ENCODE data around the gene LOXHD1.

DNA sequence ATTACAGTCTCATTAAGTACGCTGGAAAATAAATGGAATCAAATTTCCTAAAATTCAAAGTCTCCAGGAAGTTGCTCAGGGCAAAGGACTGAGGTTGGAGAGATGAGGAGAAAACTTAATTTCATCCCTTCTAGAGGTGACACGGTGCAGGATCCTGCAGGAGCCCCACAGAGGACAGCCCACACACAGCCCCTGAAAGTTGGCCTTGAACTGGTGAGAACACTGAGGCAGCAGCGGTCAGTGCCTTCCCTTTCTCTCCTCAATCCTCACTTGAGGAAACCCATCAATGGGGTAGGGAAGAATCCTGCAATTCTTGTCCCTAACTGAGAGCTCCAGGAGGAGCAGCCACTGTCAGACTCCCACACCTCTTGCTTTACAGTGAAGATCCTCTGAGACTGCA is 37.5 kb downstream of the LOXHD1 start:
- TF ChIP-seq EZH2 (IDR thresholded peaks at IDR 0.05; ENCODE audit: borderline replicate concordance, low read depth, low read length, severe bottlenecking), result no peak
- TF ChIP-seq, protein P1, sequence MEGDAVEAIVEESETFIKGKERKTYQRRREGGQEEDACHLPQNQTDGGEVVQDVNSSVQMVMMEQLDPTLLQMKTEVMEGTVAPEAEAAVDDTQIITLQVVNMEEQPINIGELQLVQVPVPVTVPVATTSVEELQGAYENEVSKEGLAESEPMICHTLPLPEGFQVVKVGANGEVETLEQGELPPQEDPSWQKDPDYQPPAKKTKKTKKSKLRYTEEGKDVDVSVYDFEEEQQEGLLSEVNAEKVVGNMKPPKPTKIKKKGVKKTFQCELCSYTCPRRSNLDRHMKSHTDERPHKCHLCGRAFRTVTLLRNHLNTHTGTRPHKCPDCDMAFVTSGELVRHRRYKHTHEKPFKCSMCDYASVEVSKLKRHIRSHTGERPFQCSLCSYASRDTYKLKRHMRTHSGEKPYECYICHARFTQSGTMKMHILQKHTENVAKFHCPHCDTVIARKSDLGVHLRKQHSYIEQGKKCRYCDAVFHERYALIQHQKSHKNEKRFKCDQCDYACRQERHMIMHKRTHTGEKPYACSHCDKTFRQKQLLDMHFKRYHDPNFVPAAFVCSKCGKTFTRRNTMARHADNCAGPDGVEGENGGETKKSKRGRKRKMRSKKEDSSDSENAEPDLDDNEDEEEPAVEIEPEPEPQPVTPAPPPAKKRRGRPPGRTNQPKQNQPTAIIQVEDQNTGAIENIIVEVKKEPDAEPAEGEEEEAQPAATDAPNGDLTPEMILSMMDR (IDR thresholded peaks at IDR 0.05; ENCODE audit: borderline replicate concordance, extremely low read depth, low read length, poor library complexity, severe bottlenecking), result no peak
